NB4 (cell line): ENCODE results near the gene NTRK2.

Experiments used
- CTCF ChIP-seq: IDR thresholded peaks from one replicate; pipeline ENCODE4 v1.5.1; 2012; ENCODE audit warnings: low read depth, low read length
- MAX ChIP-seq: IDR thresholded peaks from 2 replicates; pipeline ENCODE4 v1.6.1; 2011; ENCODE audit warnings: low read depth, low read length
- MYC ChIP-seq: IDR thresholded peaks from 2 replicates; pipeline ENCODE4 v1.6.1; 2011; ENCODE audit warnings: low read depth, low read length
- POLR2A ChIP-seq: IDR thresholded peaks from 2 replicates; pipeline ENCODE4 v1.6.1; 2011; ENCODE audit warnings: mild to moderate bottlenecking; ENCODE audit not compliant: insufficient read length; ENCODE audit errors: extremely low read depth

- no peak for TF ChIP-seq CTCF
- TF ChIP-seq POLR2A = no peak
- TF ChIP-seq MAX = no peak
- TF ChIP-seq MYC = no peak
Observed at GRCh38 chr9:84924266-84924665, 254.7 kb downstream of the NTRK2 start.
